Measurements from ENCODE around the gene CCDC148.

CCDC148 gene

GRCh38 chr2:158495175-158495574, 38.6 kb upstream of the CCDC148 start:
- Histone ChIP-seq H3K27ac (ENCODE audit: low read depth, low read length) (no peak overlapping the region), H3K4me1 (ENCODE audit: insufficient read depth, low read length) (peaks cover 32% of the 10 kb centered on the region), H3K9me3 (ENCODE audit: insufficient read depth, low read depth, low read length) (no peaks in the 10 kb centered on the region), H3K9ac (ENCODE audit: low read depth, low read length) (no peak overlapping the region), H3K36me3 (ENCODE audit: insufficient read depth, low read length) (no peaks in the 10 kb centered on the region), H3K27me3 (ENCODE audit: insufficient read depth, low read length) (no peaks in the 10 kb centered on the region), H3K4me3 (ENCODE audit: low read length) (no peak overlapping the region)
- 96% methylated on average over 4 of the region's 5 CpGs for WGBS

DNA sequence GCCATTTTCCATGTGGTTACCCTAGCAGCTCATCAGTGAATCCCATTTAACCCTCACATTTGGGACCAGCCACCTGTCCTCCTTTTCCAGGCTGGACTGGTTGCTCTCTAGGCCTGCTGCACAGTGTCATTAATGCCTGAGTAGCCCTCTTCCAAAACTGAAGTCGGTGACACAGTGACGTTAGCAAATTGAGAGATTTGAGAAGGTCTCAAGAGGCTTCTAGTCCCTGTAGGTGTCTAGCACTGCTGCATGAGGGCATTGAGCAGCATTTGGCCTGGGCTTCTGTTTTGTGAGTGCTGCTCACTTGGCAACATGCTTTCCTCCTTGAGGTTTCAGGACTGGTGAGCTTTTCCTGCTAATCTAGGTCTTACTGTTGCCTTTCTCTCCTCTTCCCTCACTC, 36.9 kb upstream of the CCDC148 start:
- Histone ChIP-seq H3K36me3 (ENCODE audit: insufficient read depth, low read length) (no peaks in the 10 kb centered on the region), H3K9me3 (ENCODE audit: insufficient read depth, low read depth, low read length) (no peaks in the 10 kb centered on the region), H3K27ac (ENCODE audit: low read depth, low read length) (no peak overlapping the region), H3K4me1 (ENCODE audit: insufficient read depth, low read length) (peaks cover 49% of the 10 kb centered on the region), H3K4me3 (ENCODE audit: low read length) (no peak overlapping the region), H3K27me3 (ENCODE audit: insufficient read depth, low read length) (no peaks in the 10 kb centered on the region), H3K9ac (ENCODE audit: low read depth, low read length) (no peak overlapping the region)
- 89% methylated on average over 2 of the region's 2 CpGs for WGBS

DNA sequence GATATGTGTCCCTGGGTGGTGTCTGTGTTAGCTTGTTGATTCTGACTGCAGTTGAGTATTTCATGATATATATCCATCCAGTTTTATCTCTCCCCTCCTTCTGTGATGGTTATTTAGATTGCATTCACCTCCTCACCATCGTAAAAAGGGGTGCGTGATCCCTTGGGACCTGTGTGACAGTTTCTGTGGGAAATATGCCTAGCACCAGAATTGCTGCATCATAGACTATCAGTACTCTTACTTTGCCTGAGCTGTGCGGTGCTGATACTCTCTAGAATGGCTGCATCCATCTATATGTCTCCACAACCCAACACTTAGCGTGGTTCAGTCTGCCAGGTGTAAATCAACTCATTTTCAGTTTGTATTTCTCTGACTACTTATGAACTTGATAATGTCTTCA, 34.5 kb upstream of the CCDC148 start:
- WGBS = 96% methylated on average over 4 of the region's 4 CpGs

DNA sequence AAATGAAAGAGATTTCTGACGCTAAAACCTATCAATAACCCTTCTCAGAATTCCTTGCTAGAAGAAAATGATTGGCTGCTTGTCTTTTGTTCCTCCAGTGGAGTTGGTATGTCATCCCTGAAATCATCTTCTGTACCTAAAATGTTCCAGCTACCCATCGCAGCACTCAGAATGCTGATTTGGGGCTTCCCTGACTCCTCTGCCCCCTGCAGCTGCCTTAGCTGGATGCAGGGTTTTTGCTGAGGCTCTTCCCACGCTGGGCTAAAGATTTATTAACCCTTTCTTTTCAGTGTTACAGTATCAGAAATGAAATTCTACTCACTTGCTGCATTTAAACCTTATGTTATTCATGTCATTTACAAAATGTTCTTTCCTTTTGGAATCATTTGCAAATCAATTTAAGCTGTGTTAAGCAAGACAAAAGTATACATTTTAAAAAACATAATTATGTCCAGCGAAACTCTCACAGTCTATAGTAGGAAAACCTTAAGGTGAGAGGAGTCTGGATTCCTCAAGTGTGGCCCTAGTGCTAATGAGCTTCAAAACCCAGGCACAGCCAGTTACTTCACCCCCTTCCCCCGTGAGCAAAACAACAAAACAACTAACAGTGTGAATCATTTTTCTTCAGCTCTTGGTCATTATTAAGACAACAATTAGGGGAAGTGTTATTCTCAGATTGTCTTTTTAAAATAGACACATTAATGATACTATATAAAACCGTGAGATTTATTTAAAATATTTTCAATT, 33.0 kb upstream of the CCDC148 start:
- Histone ChIP-seq H3K27ac (ENCODE audit: low read depth, low read length) (peak overlapping the region; percentile 42; the same call in 1 of the 2 replicates), H3K4me1 (ENCODE audit: insufficient read depth, low read length) (peaks cover 64% of the 10 kb centered on the region), H3K9me3 (ENCODE audit: insufficient read depth, low read depth, low read length) (no peaks in the 10 kb centered on the region), H3K27me3 (ENCODE audit: insufficient read depth, low read length) (no peaks in the 10 kb centered on the region), H3K4me3 (ENCODE audit: low read length) (no peak overlapping the region), H3K36me3 (ENCODE audit: insufficient read depth, low read length) (no peaks in the 10 kb centered on the region), H3K9ac (ENCODE audit: low read depth, low read length) (no peak overlapping the region)
- WGBS = 18% methylated on average over 4 of the region's 6 CpGs

More for the DNA sequence above, 34.5 kb upstream of the CCDC148 start:
- Histone ChIP-seq H3K9ac (ENCODE audit: low read depth, low read length) (no peak overlapping the region), H3K4me3 (ENCODE audit: low read length) (no peak overlapping the region), H3K4me1 (ENCODE audit: insufficient read depth, low read length) (peaks cover 49% of the 10 kb centered on the region), H3K36me3 (ENCODE audit: insufficient read depth, low read length) (no peaks in the 10 kb centered on the region), H3K27me3 (ENCODE audit: insufficient read depth, low read length) (no peaks in the 10 kb centered on the region), H3K27ac (ENCODE audit: low read depth, low read length) (no peak overlapping the region), H3K9me3 (ENCODE audit: insufficient read depth, low read depth, low read length) (no peaks in the 10 kb centered on the region)

DNA sequence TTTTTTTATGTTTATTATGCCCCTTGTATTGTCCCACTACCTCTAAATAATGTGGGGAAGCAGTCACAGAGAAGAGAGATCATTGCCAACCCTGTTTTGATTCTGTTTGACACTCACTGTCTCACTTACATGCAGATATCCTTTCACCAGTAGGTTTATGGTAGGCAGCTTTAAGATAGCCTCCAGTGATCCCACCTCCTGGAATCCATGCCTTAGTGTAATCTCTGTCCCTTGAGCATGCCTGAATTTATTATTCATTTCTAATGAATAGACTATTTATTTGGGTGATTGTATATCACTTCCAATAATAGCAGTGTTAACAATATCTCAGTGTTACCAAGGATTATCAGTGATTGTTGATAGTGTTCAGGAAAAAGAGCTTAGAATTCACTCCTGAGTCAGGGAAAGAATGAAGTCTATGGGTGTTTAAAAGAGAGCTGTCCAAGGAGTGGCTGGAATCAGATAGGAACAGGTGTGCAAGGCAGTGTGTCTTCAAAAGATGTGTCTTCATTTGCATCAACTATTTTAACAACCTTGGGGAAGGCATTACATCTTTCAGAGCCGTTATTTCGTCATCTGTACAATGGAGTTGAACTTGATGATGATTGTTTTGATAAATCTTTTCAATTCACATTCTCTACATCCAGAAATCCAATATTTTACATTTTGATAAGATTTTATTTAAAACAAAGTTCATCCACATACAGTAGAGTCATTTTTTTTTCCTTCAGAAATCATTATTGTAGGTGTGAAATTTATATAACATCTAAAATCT, 32.1 kb upstream of the CCDC148 start:
- Histone ChIP-seq H3K9me3 (ENCODE audit: insufficient read depth, low read depth, low read length) (no peaks in the 10 kb centered on the region), H3K9ac (ENCODE audit: low read depth, low read length) (no peak overlapping the region), H3K4me3 (ENCODE audit: low read length) (no peak overlapping the region), H3K4me1 (ENCODE audit: insufficient read depth, low read length) (peaks cover 63% of the 10 kb centered on the region), H3K27me3 (ENCODE audit: insufficient read depth, low read length) (no peaks in the 10 kb centered on the region), H3K36me3 (ENCODE audit: insufficient read depth, low read length) (no peaks in the 10 kb centered on the region), H3K27ac (ENCODE audit: low read depth, low read length) (no peak overlapping the region)
- no CpG with 5 or more reads among the region's 2 CpGs for WGBS

GRCh38 chr2:158487419-158487818, 30.9 kb upstream of the CCDC148 start:
- no peak overlapping the region for H3K9ac ChIP-seq (ENCODE audit: low read depth, low read length)
- no peaks in the 10 kb centered on the region for H3K36me3 ChIP-seq (ENCODE audit: insufficient read depth, low read length)
- no peaks in the 10 kb centered on the region for H3K9me3 ChIP-seq (ENCODE audit: insufficient read depth, low read depth, low read length)
- no peak overlapping the region for H3K27ac ChIP-seq (ENCODE audit: low read depth, low read length)
- H3K4me3 ChIP-seq (ENCODE audit: low read length) = no peak overlapping the region
- H3K27me3 ChIP-seq (ENCODE audit: insufficient read depth, low read length) = no peaks in the 10 kb centered on the region
- H3K4me1 ChIP-seq (ENCODE audit: insufficient read depth, low read length) = peaks cover 62% of the 10 kb centered on the region

DNA sequence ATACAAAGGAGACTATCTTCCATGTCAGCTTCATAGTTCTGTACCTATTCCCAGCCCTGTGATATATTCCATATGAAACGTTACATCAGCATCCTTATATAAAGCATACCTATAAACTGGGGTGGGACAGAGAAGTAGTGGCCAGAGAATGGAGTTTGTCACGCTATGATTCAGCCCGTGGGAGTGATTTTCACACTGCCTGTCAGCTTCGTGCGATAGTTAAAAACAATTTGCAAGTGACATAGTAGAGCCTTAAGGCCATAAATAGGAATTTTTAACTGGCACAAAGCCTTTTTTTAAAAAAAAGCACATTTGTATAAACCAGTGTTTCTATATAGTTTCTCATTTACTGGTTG, 30.4 kb upstream of the CCDC148 start:
- no peaks in the 10 kb centered on the region for H3K9me3 ChIP-seq (ENCODE audit: insufficient read depth, low read depth, low read length)
- no peaks in the 10 kb centered on the region for H3K36me3 ChIP-seq (ENCODE audit: insufficient read depth, low read length)
- H3K27ac ChIP-seq (ENCODE audit: low read depth, low read length) = no peak overlapping the region
- H3K27me3 ChIP-seq (ENCODE audit: insufficient read depth, low read length) = no peaks in the 10 kb centered on the region
- no peak overlapping the region for H3K9ac ChIP-seq (ENCODE audit: low read depth, low read length)
- H3K4me3 ChIP-seq (ENCODE audit: low read length) = no peak overlapping the region
- H3K4me1 ChIP-seq (ENCODE audit: insufficient read depth, low read length) = peaks cover 62% of the 10 kb centered on the region
- 77% methylated on average over 4 of the region's 5 CpGs for WGBS

DNA sequence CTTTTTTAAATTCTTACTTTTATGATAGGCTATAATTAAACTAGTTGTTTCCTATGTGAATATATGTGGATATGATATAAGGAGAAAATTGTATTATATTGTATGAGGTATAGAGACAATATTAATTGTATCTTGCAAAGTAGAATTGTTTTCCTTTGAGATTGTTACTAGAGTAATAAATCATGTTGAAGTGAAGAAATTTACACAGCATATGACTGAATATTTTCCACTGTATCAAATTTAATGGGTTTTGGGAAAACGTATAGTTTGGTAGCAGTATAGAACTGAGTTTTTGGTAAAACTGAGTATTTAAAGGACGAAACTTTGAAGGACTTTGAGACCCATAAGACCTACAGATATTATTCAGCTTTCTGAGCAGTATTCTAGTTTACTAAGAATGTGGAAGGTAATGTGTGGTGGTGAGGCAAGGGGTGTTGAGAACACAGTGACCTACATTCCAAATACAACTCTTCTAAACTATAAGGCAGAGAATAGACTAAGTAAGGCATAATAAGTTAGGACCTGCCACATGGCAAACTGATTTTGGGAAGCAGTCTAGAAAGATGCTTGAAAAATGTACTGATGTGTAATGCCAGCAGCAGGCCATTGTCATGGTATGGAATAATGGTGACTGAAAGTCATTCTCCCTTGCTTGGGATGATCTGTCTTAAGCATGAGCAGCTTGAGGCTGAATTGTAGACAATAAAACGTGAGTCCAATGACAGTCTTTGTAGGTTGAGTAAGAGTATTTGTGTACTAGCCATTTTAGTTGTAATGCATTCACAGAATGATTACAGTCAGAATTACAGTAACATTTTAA, 29.8 kb upstream of the CCDC148 start:
- H3K27me3 ChIP-seq (ENCODE audit: insufficient read depth, low read length) = no peaks in the 10 kb centered on the region
- H3K9ac ChIP-seq (ENCODE audit: low read depth, low read length) = no peak overlapping the region
- H3K4me3 ChIP-seq (ENCODE audit: low read length) = no peak overlapping the region
- no peak overlapping the region for H3K27ac ChIP-seq (ENCODE audit: low read depth, low read length)
- H3K9me3 ChIP-seq (ENCODE audit: insufficient read depth, low read depth, low read length) = no peaks in the 10 kb centered on the region
- peaks cover 62% of the 10 kb centered on the region for H3K4me1 ChIP-seq (ENCODE audit: insufficient read depth, low read length)
- 83% methylated on average over 3 of the region's 3 CpGs for WGBS
- no peaks in the 10 kb centered on the region for H3K36me3 ChIP-seq (ENCODE audit: insufficient read depth, low read length)

GRCh38 chr2:158484892-158485556, 28.5 kb upstream of the CCDC148 start:
- Histone ChIP-seq H3K4me3 (ENCODE audit: low read length) (no peak overlapping the region), H3K9ac (ENCODE audit: low read depth, low read length) (no peak overlapping the region), H3K27me3 (ENCODE audit: insufficient read depth, low read length) (no peaks in the 10 kb centered on the region), H3K27ac (ENCODE audit: low read depth, low read length) (no peak overlapping the region), H3K9me3 (ENCODE audit: insufficient read depth, low read depth, low read length) (no peaks in the 10 kb centered on the region), H3K36me3 (ENCODE audit: insufficient read depth, low read length) (no peaks in the 10 kb centered on the region), H3K4me1 (ENCODE audit: insufficient read depth, low read length) (peaks cover 51% of the 10 kb centered on the region)
- 88% methylated on average over 8 of the region's 8 CpGs for WGBS

- H3K27ac ChIP-seq (ENCODE audit: low read depth, low read length) = no peak overlapping the region
- H3K4me1 ChIP-seq (ENCODE audit: insufficient read depth, low read length) = peaks cover 30% of the 10 kb centered on the region
- no peak overlapping the region for H3K9ac ChIP-seq (ENCODE audit: low read depth, low read length)
- no peaks in the 10 kb centered on the region for H3K9me3 ChIP-seq (ENCODE audit: insufficient read depth, low read depth, low read length)
- H3K36me3 ChIP-seq (ENCODE audit: insufficient read depth, low read length) = no peaks in the 10 kb centered on the region
- H3K4me3 ChIP-seq (ENCODE audit: low read length) = no peak overlapping the region
- no peaks in the 10 kb centered on the region for H3K27me3 ChIP-seq (ENCODE audit: insufficient read depth, low read length)
Observed at GRCh38 chr2:158482594-158482993, 26.0 kb upstream of the CCDC148 start.

GRCh38 chr2:158481116-158481515, 24.6 kb upstream of the CCDC148 start:
- no peak overlapping the region for H3K27ac ChIP-seq (ENCODE audit: low read depth, low read length)
- no peaks in the 10 kb centered on the region for H3K27me3 ChIP-seq (ENCODE audit: insufficient read depth, low read length)
- H3K4me3 ChIP-seq (ENCODE audit: low read length) = no peak overlapping the region
- no peaks in the 10 kb centered on the region for H3K9me3 ChIP-seq (ENCODE audit: insufficient read depth, low read depth, low read length)
- no peak overlapping the region for H3K9ac ChIP-seq (ENCODE audit: low read depth, low read length)
- no peaks in the 10 kb centered on the region for H3K36me3 ChIP-seq (ENCODE audit: insufficient read depth, low read length)
- WGBS = 80% methylated on average over 1 of the region's 1 CpG
- H3K4me1 ChIP-seq (ENCODE audit: insufficient read depth, low read length) = peaks cover 26% of the 10 kb centered on the region
